Heart right ventricle (tissue), 16 donors: ENCODE results near the gene SHLD2. TPM values are rescaled to one million over a fixed set of nuclear protein-coding genes. Genes with fewer than 3 reads are reported as not detected.
A peak's percentile ranks its signal among the peaks of the same experiment; 100 is the strongest.

Experiments used
- ATAC-seq, 8 donors: fragments of 200-7000 bp; cut with Tn5 transposase; one replicate each; pipeline ENCODE4 v1.9.1; 2020; ENCODE audit warnings: mild to moderate bottlenecking in 8 of 8, moderate library complexity in 8 of 8, moderate number of reproducible peaks in 1 of 8
- DNase-seq, 2 donors: peaks; one replicate each; pipeline ENCODE4 v3.0.0-alpha.2; 2020
- H3K27ac ChIP-seq, 10 donors: fragments of 200-600 bp; sonication (generic) in 2 of 10; one replicate each; pipeline versions ENCODE4 v1.5.0 to v1.8.0; 2020 to 2022; ENCODE audit warnings: mild to moderate bottlenecking in 3 of 10
- H3K27me3 ChIP-seq, 7 donors: fragments of 200-600 bp; one replicate each; pipeline ENCODE4 v1.8.0; 2021 to 2022; ENCODE audit warnings: mild to moderate bottlenecking in 2 of 7
- H3K36me3 ChIP-seq, 9 donors: fragments of 200-600 bp; sonication (generic) in 1 of 9; one replicate each; pipeline versions ENCODE4 v1.5.0 to v1.8.0; 2020 to 2022; ENCODE audit warnings: mild to moderate bottlenecking in 2 of 9
- H3K4me1 ChIP-seq, 9 donors: fragments of 200-600 bp; sonication (generic) in 1 of 9; one replicate each; pipeline versions ENCODE4 v1.5.0 to v1.8.0; 2020 to 2022; ENCODE audit warnings: mild to moderate bottlenecking in 4 of 9
- H3K4me3 ChIP-seq, 10 donors: fragments of 200-600 bp; sonication (generic) in 2 of 10; one replicate each; pipeline versions ENCODE4 v1.5.0 to v1.8.0; 2020 to 2022; ENCODE audit warnings: mild to moderate bottlenecking in 7 of 10, moderate library complexity in 2 of 10
- H3K9me3 ChIP-seq, 11 donors: fragments of 200-600 bp in 10 of 11; sonication (generic) in 2 of 11; one replicate each; pipeline versions ENCODE4 v1.5.0 to v1.8.0; 2013 to 2022; ENCODE audit warnings: mild to moderate bottlenecking in 2 of 11, control low read depth in 1 of 11, moderate library complexity in 1 of 11
- WGBS, 2 donors: extraction: QIAGEN DNeasy Blood & Tissue Kit; methylation state at CpG; one replicate each; pipeline ENCODE4 v1.1.7; 2013; ENCODE audit warnings: inconsistent platforms in 1 of 2; 5-methylcytosine and 5-hydroxymethylcytosine counted together
- intact Hi-C, 10 donors: fragments of 100-400 bp; cut with DNase I; formaldehyde crosslinking; loops; one replicate each; pipeline versions ENCODE4 v1.11.1 to v1.14.2; 2022
- long read RNA-seq, 3 donors: library from polyadenylated mRNA; unstranded; transcript quantifications; one replicate each; pipeline ENCODE4 v2.0.0, GENCODE V29; 2020 to 2021
- polyA plus RNA-seq, 2 donors: library from polyadenylated mRNA; stranded (reverse); fragments of 200-250 nt; gene quantifications; one replicate each; pipeline ENCODE4 v1.2.3, GENCODE V29; 2013
- total RNA-seq, 10 donors: library from RNA; stranded (reverse); fragmentation: NEBNext Ultra II Directional in 3 of 10; extraction: Animal tissue kit (Norgen Biotek cat#: 25700) in 3 of 10; gene quantifications; one replicate each; pipeline versions ENCODE4 v1.2.1 to v1.2.4, GENCODE V29; 2021 to 2023
- TF ChIP-seq, protein P1 (sequence below), 9 donors: fragments of 200-600 bp; sonication (generic) in 2 of 9; IDR thresholded peaks; one replicate each; pipeline versions ENCODE4 v1.5.0 to v1.8.0; 2021 to 2022; ENCODE audit warnings: antibody characterized with exemption in 9 of 9, mild to moderate bottlenecking in 5 of 9, moderate library complexity in 1 of 9
- donor health status: Arrhythmogenic right ventricular cardiomyopathy.
- donor health status: ischemic (EF 13 %, LVEDD 7.1; RV severe dilation, severe dysfunction).
- donor health status: healthy with polysubstance abuse.
- donor health status: DM: no; HTN: yes; CAD: no.
- donor health status: DM: no; HTN: no; CAD: no.
- donor health status: ischemic (EF 25% LVEDD 6.9; RV normal size, moderate dysfunction).
- donor health status: ischemic (EF 25% LVEDD 5.7; RV mildly dilated, moderate dysfunction).
- donor health status: healthy.
- donor health status: DM: yes; HTN: yes; CAD: no.
- donor health status: Ischemic cardiomyopathy.
- donor health status: ischemic (EF 35%, LVEDD 5.7; RV mildly dilated, moderate dysfunction).
- donor health status: nonischemic (EF 11% LVEDD 7.7; RV severe dilation, severe dysfunction).
- donor health status: DM: yes; HTN: yes; CAD: no.
- donor health status: PGD.
- donor health status: ischemic (EF 29% LVEDD 5.4; RV normal size, mild dysfunction).
- donor health status: nonischemic (EF 23%, LVEDD 6.1; RV moderate dilation, normal function).

The SHLD2 gene, protein sequence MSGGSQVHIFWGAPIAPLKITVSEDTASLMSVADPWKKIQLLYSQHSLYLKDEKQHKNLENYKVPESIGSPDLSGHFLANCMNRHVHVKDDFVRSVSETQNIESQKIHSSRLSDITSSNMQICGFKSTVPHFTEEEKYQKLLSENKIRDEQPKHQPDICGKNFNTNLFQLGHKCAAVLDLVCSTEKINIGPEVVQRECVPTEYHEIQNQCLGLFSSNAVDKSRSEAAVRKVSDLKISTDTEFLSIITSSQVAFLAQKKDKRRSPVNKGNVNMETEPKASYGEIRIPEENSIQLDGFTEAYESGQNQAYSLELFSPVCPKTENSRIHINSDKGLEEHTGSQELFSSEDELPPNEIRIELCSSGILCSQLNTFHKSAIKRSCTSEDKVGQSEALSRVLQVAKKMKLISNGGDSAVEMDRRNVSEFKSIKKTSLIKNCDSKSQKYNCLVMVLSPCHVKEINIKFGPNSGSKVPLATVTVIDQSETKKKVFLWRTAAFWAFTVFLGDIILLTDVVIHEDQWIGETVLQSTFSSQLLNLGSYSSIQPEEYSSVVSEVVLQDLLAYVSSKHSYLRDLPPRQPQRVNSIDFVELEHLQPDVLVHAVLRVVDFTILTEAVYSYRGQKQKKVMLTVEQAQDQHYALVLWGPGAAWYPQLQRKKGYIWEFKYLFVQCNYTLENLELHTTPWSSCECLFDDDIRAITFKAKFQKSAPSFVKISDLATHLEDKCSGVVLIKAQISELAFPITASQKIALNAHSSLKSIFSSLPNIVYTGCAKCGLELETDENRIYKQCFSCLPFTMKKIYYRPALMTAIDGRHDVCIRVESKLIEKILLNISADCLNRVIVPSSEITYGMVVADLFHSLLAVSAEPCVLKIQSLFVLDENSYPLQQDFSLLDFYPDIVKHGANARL
- total RNA-seq (10 to 100 TPM in 8 of 10 donors, 1 to 10 TPM in 2; 9.5 to 16.1 (median 11.6) TPM), polyA plus RNA-seq (10 to 100 TPM in 1 of 2 donors, 1 to 10 TPM in 1; 9.4 to 10.0 TPM)
- long read RNA-seq, donor 1, transcript SHLD2-202 (10 exons, 3,614 nt) = major isoform, 11 of 24 reads
- long read RNA-seq, donor 1, partial matches to known transcripts = 2 of 24 reads
- long read RNA-seq, donor 1, other reads (novel, unspliced or antisense) = 10 of 24 reads
- long read RNA-seq, donor 2, partial matches to known transcripts = 1 of 19 reads
- long read RNA-seq, donor 2, other reads (novel, unspliced or antisense) = 13 of 19 reads
- long read RNA-seq, donor 3, transcript SHLD2-202 (10 exons, 3,614 nt) = major isoform, 7 of 31 reads
- long read RNA-seq, donor 3, partial matches to known transcripts = 7 of 31 reads
- long read RNA-seq, donor 3, other reads (novel, unspliced or antisense) = 13 of 31 reads

DNA sequence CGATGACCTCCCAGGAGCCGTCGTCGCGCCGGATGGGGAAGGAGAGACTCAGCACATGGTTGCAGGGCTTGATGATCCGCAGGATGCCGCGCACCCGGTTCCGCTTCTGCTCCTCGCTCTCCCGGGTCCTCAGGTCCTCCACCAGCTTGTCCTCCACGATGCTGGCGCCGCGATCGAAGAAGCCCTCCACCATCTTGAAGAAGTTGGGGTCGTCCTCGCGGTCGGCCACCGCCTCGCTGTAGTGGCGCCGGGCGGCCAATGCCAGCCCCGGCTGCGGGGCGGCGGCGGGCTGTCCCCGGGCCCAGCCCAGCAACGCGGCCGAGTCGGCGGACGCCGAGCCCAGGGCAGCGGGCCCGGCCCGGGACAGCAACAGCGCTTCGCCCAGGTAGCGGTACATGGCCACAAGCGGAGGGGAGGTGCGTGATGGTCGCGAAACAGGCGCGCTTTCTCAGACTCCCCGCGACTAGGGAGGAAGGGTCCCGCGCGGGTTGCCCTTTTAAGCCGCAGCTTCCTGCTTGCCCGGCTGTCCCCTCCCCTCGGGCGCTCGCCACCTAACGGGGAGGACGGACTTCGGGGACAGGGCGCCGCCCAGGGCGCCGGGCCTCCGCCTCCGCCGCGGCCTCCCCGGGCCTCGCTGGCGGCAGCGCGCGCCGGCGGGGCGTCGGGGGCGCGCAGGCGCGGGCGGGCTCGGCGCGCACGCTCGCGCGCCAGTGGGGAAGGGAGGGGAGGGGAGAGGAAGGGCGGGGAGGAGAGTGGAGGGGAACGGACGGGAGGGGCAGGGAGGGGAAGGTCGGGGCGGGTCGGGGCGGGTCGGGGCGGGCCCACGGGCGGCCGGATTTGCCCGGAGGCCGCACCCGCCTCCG, at the start of gene SHLD2, which contains the start of gene GLUD1:
Gene SHLD2, plus strand, starts transcription at position 834 of the 863 bp plus-strand sequence. CDS start 56,149 bp downstream, outside the sequence.
Gene GLUD1, minus strand, starts transcription at position 471 of the 863 bp plus-strand sequence. Its CDS starts 74 bp downstream, at position 397.
- peak; percentile 82 to 93 (median 84) for ATAC-seq
- Histone ChIP-seq H3K4me1 (peaks cover 0 to 58% (median 43%) of the 10 kb centered on the region in 9 donors), H3K9me3 (no peaks in the 10 kb centered on the region), H3K4me3 (peak within 1 kb of the TSS; percentile 56 to 94 (median 78)), H3K27ac (peak within 1 kb of the TSS; percentile 96 to 99 (median 98)), H3K27me3 (no peaks in the 10 kb centered on the region), H3K36me3 (peaks cover 0 to 34% (median 3%) of the 10 kb centered on the region in 9 donors)
- intact Hi-C loops = loop anchor here in 4 of 10 donors (5.0 to 10.0 kb wide), 3 partner anchors 120 to 160 kb away; no protein-coding TSS in a partner anchor
- peak; percentile 91 to 92 for DNase-seq
- WGBS, 2 donors = 0 to 1% methylated on average over 77 to 102 of the region's 111 CpGs
- TF ChIP-seq, protein P1, sequence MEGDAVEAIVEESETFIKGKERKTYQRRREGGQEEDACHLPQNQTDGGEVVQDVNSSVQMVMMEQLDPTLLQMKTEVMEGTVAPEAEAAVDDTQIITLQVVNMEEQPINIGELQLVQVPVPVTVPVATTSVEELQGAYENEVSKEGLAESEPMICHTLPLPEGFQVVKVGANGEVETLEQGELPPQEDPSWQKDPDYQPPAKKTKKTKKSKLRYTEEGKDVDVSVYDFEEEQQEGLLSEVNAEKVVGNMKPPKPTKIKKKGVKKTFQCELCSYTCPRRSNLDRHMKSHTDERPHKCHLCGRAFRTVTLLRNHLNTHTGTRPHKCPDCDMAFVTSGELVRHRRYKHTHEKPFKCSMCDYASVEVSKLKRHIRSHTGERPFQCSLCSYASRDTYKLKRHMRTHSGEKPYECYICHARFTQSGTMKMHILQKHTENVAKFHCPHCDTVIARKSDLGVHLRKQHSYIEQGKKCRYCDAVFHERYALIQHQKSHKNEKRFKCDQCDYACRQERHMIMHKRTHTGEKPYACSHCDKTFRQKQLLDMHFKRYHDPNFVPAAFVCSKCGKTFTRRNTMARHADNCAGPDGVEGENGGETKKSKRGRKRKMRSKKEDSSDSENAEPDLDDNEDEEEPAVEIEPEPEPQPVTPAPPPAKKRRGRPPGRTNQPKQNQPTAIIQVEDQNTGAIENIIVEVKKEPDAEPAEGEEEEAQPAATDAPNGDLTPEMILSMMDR (IDR thresholded peaks at IDR 0.05) = peak in 1 of 9 donors; percentile 16

DNA sequence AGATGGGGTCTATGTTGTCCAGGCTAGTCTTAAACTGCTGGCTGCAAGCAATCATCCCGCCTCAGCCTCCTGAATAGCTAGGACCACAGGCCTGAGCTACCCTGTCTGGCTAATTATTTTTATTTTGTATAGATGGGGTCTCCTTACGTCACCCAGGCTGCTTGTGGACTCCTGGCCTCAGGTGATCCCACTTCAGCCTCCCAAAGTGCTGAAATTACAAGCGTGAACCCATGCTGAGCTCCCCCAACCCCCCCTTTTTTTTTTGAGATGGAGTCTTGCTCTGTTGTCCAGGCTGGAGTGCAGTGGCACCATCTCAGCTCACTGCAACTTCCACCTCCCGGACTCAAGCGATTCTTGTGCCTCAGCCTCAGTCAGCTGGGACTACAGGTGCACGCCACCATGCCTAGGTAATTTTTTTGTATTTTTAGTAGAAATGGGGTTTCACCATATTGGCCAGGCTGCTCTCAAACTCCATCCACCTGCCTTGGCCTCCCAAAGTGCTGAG, 49.5 kb upstream of the SHLD2 start:
- WGBS, 2 donors = 97% methylated on average over 6 of the region's 6 CpGs

DNA sequence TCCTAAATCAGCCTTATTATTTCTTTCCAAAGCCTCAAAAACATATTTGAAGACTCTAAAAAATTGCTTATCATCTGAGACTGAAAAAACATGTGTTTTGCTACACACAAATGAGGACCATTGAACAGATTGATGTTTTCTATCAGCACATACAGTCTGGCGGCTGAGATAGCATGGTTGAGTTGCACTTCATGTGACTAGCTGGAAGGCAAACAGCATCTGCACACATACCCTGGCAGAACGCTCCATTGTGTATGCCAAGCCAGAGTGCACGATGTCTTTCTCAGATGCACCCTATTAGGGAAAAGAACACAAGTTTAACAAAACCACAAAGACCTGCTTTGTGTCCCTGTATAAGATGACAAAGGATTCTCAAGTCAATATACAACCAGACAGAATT, 41.9 kb upstream of the SHLD2 start:
- Histone ChIP-seq H3K9me3 (no peaks in the 10 kb centered on the region), H3K27ac (peak overlapping the region in 2 of 10 donors; percentile 2 to 18), H3K36me3 (peaks cover 0 to 100% (median 28%) of the 10 kb centered on the region in 9 donors), H3K4me3 (no peak overlapping the region), H3K4me1 (peaks cover 0 to 32% (median 14%) of the 10 kb centered on the region in 9 donors), H3K27me3 (no peaks in the 10 kb centered on the region)
- 36 to 50% methylated on average over 3 of the region's 3 CpGs for WGBS, 2 donors
- DNase-seq (peak in 1 of 2 donors; percentile 47), ATAC-seq (peak; percentile 75 to 97 (median 85))
- TF ChIP-seq, protein P1 (IDR thresholded peaks at IDR 0.05) = no peak
- intact Hi-C loops = loop anchor here in 1 of 10 donors (10.0 kb wide), 1 partner anchor 68 kb away; no protein-coding TSS in a partner anchor

More for the DNA sequence above, 49.5 kb upstream of the SHLD2 start:
- TF ChIP-seq, protein P1 (IDR thresholded peaks at IDR 0.05) = no peak
- ATAC-seq (no peak), DNase-seq (no peak)
- Histone ChIP-seq H3K4me1 (no peaks in the 10 kb centered on the region), H3K9me3 (no peaks in the 10 kb centered on the region), H3K36me3 (peaks cover 0 to 58% (median 17%) of the 10 kb centered on the region in 9 donors), H3K4me3 (no peak overlapping the region), H3K27me3 (no peaks in the 10 kb centered on the region), H3K27ac (no peak overlapping the region)
- intact Hi-C loops = no loop called here
